ENCODE measurements around the gene PRKN. TPM values are rescaled to one million over a fixed set of nuclear protein-coding genes. Genes with fewer than 3 reads are reported as not detected.

The PRKN gene
- total RNA-seq, 1 experiment from 2014 or later = not detected

DNA sequence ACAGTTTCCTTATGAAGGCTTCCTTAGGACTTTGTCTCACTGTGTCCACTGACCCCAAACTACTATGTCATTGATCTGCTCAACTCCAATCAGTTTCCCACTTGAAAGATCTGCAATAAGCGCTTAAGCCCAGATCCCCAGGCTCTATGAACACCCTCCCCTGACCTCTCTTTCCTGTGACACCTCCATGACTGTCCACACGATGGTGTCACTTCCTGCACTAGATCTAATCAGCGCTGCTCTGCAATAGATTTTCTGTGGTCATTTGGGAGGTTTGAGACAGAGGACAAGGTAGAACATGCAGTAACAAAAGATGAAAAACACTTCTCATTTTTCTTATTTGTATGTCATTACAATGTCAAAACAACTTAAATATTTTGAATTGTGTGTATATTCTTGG lies 1149.1 kb downstream of the PRKN start:
- Histone ChIP-seq H4K20me1 (ENCODE audit: insufficient read depth) (no peaks in the 10 kb centered on the region), H2AFZ (no peak overlapping the region), H3K27me3 (ENCODE audit: insufficient read depth, low read depth) (peaks cover 21% of the 10 kb centered on the region), H3K79me2 (ENCODE audit: low read depth) (no peaks in the 10 kb centered on the region), H3K27ac (no peak overlapping the region), H3K36me3 (ENCODE audit: low read depth) (no peaks in the 10 kb centered on the region), H3K4me3 (no peak overlapping the region), H3K4me1 (replicated peaks; ENCODE audit: insufficient read depth) (no peaks in the 10 kb centered on the region), H3K4me2 (no peak overlapping the region), H3K9me3 (ENCODE audit: insufficient read depth, low read depth) (no peaks in the 10 kb centered on the region), H3F3A (ENCODE audit: insufficient read depth, low read depth) (no peaks in the 10 kb centered on the region), H3K9me2 (ENCODE audit: insufficient read depth) (no peaks in the 10 kb centered on the region)
- CTCF ChIA-PET = no interaction called here
- no peak for TF ChIP-seq EZH2 (IDR thresholded peaks at IDR 0.05; ENCODE audit: low read depth)
- TF ChIP-seq, protein P1, sequence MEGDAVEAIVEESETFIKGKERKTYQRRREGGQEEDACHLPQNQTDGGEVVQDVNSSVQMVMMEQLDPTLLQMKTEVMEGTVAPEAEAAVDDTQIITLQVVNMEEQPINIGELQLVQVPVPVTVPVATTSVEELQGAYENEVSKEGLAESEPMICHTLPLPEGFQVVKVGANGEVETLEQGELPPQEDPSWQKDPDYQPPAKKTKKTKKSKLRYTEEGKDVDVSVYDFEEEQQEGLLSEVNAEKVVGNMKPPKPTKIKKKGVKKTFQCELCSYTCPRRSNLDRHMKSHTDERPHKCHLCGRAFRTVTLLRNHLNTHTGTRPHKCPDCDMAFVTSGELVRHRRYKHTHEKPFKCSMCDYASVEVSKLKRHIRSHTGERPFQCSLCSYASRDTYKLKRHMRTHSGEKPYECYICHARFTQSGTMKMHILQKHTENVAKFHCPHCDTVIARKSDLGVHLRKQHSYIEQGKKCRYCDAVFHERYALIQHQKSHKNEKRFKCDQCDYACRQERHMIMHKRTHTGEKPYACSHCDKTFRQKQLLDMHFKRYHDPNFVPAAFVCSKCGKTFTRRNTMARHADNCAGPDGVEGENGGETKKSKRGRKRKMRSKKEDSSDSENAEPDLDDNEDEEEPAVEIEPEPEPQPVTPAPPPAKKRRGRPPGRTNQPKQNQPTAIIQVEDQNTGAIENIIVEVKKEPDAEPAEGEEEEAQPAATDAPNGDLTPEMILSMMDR (conservative IDR thresholded peaks at IDR 0.05) = no peak
- no TSS peak for BruUV-seq (replicated peaks)
- no peak for DNase-seq
- POLR2A ChIA-PET (ENCODE audit: unreplicated experiment) = no interaction called here
- intact Hi-C loops (cut with micrococcal nuclease; ENCODE audit: unreplicated experiment) = no loop called here

GRCh38 chr6:161575523-161576254 lies 1151.9 kb downstream of the PRKN start:
- Histone ChIP-seq H3K4me3 (no peak overlapping the region), H3K9me3 (ENCODE audit: insufficient read depth, low read depth) (no peaks in the 10 kb centered on the region), H3K27me3 (ENCODE audit: insufficient read depth, low read depth) (peaks cover 21% of the 10 kb centered on the region), H3K4me2 (no peak overlapping the region), H3K36me3 (ENCODE audit: low read depth) (no peaks in the 10 kb centered on the region), H2AFZ (no peak overlapping the region), H3K9me2 (ENCODE audit: insufficient read depth) (no peaks in the 10 kb centered on the region), H3K27ac (no peak overlapping the region), H3K79me2 (ENCODE audit: low read depth) (no peaks in the 10 kb centered on the region), H3K4me1 (replicated peaks; ENCODE audit: insufficient read depth) (no peaks in the 10 kb centered on the region), H3F3A (ENCODE audit: insufficient read depth, low read depth) (no peaks in the 10 kb centered on the region), H4K20me1 (ENCODE audit: insufficient read depth) (no peaks in the 10 kb centered on the region)
- BruUV-seq (replicated peaks) = no TSS peak
- TF ChIP-seq, protein P1 (conservative IDR thresholded peaks at IDR 0.05) = no peak
- TF ChIP-seq EZH2 (IDR thresholded peaks at IDR 0.05; ENCODE audit: low read depth) = no peak
- intact Hi-C loops (cut with micrococcal nuclease; ENCODE audit: unreplicated experiment) = no loop called here
- POLR2A ChIA-PET (ENCODE audit: unreplicated experiment) = no interaction called here
- CTCF ChIA-PET = no interaction called here
- no peak for DNase-seq

DNA sequence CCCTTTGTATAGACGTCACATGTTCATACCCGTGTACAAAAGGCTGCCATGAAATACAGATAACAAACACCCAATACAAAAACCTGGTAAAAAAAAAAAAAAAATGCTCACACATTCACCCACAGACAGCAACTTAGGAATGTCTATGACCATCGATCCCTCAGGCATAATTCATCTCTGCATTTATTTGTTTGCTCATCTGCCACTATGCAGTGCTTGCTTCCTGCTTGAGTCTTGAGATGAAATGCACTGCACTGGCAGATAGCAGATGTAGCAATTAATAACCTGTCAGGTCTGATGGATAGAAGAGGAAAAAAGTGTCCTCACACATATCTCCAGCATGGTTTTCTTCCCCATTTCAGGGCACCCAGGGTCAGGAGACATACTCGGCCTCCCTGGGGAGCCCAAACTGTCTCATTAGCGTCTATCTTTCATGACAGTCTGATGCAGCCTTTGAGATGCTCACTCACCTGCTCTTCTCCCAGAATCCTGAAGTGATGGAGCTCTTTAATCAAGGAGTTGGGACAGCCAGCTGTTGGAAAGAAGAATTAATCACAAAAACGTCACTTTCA lies 1158.6 kb downstream of the PRKN start:
- Histone ChIP-seq H3K27me3 (ENCODE audit: insufficient read depth, low read depth) (no peaks in the 10 kb centered on the region; the same call in 1 of the 2 replicates), H2AFZ (no peak overlapping the region), H3K9me3 (ENCODE audit: insufficient read depth, low read depth) (no peaks in the 10 kb centered on the region), H3K79me2 (ENCODE audit: low read depth) (no peaks in the 10 kb centered on the region), H3K36me3 (ENCODE audit: low read depth) (no peaks in the 10 kb centered on the region), H3K27ac (no peak overlapping the region), H3F3A (ENCODE audit: insufficient read depth, low read depth) (no peaks in the 10 kb centered on the region), H4K20me1 (ENCODE audit: insufficient read depth) (no peaks in the 10 kb centered on the region), H3K4me3 (no peak overlapping the region), H3K4me2 (no peak overlapping the region), H3K9me2 (ENCODE audit: insufficient read depth) (no peaks in the 10 kb centered on the region), H3K4me1 (replicated peaks; ENCODE audit: insufficient read depth) (no peaks in the 10 kb centered on the region)
- DNase-seq = no peak
- intact Hi-C loops (cut with micrococcal nuclease; ENCODE audit: unreplicated experiment) = no loop called here
- BruUV-seq (replicated peaks) = no TSS peak
- no peak for TF ChIP-seq EZH2 (IDR thresholded peaks at IDR 0.05; ENCODE audit: low read depth)
- TF ChIP-seq, protein P1 (conservative IDR thresholded peaks at IDR 0.05) = no peak
- ChIA-PET POLR2A (ENCODE audit: unreplicated experiment) (no interaction called here), CTCF (no interaction called here)
